OCI-LY3 (cell line): Measurements from ENCODE around the gene CDC25A.

ENCODE experiments used
- H2AFZ ChIP-seq: fragments of 200-600, 300-600 bp; shearing (Covaris generic); 2 replicates; pipeline ENCODE4 v1.6.0; 2014; ENCODE audit warnings: antibody characterized with exemption, low read depth, low read length
- H3K27ac ChIP-seq: fragments of 200-600, 300-600 bp; sonication (generic); 2 replicates; pipeline ENCODE4 v1.5.1; 2014; ENCODE audit warnings: mild to moderate bottlenecking, low read length, moderate library complexity, mixed read lengths
- H3K27me3 ChIP-seq: fragments of 200-600, 300-600 bp; sonication (generic); 2 replicates; pipeline ENCODE4 v1.6.1; 2014; ENCODE audit warnings: low read depth, low read length, mixed read lengths
- H3K36me3 ChIP-seq: fragments of 200-600, 300-600 bp; sonication (generic); replicated peaks from 2 replicates; pipeline ENCODE3; 2014; ENCODE audit warnings: low read depth, low read length, mixed read lengths
- H3K4me1 ChIP-seq: fragments of 300-600, 200-600 bp; sonication (generic); 2 replicates; pipeline ENCODE4 v1.6.1; 2014; ENCODE audit warnings: low read length, mixed read lengths
- H3K4me2 ChIP-seq: fragments of 200-600, 300-600 bp; sonication (generic); 2 replicates; pipeline ENCODE4 v1.6.1; 2014; ENCODE audit warnings: low read length, mixed read lengths
- H3K4me3 ChIP-seq: fragments of 300-600, 200-600 bp; sonication (generic); 2 replicates; pipeline ENCODE4 v1.5.1; 2014; ENCODE audit warnings: antibody characterized with exemption, mild to moderate bottlenecking, low read length, moderate library complexity
- H3K79me2 ChIP-seq: fragments of 300-600, 200-600 bp; shearing (Covaris generic); 2 replicates; pipeline ENCODE4 v1.6.1; 2014; ENCODE audit warnings: mild to moderate bottlenecking, low read length, mixed read lengths
- H3K9ac ChIP-seq: fragments of 300-600, 200-600 bp; shearing (Covaris generic); 2 replicates; pipeline ENCODE4 v1.6.0; 2014; ENCODE audit warnings: mild to moderate bottlenecking, low read length, moderate library complexity
- H3K9me3 ChIP-seq: fragments of 200-600, 300-600 bp; shearing (Covaris generic); 2 replicates; pipeline ENCODE4 v1.6.1; 2014; ENCODE audit warnings: low read length, mixed read lengths; ENCODE audit not compliant: insufficient read depth
- H4K20me1 ChIP-seq: fragments of 200-600, 300-600 bp; sonication (generic); 2 replicates; pipeline ENCODE4 v1.6.1; 2016; ENCODE audit warnings: low read length, mixed read lengths; ENCODE audit not compliant: insufficient read depth
- EZH2phosphoT487 ChIP-seq: fragments of 200-600 bp; shearing (Covaris generic); IDR thresholded peaks from 2 replicates; pipeline ENCODE4 v1.6.1; 2018; ENCODE audit warnings: antibody characterized with exemption, mixed run types, low read depth
- TF ChIP-seq, protein P1 (sequence below): fragments of 200-600, 300-600 bp; sonication (generic); IDR thresholded peaks from 2 replicates; pipeline ENCODE4 v1.5.1; 2014; ENCODE audit warnings: antibody characterized with exemption, low read length, low read depth

CDC25A gene

DNA sequence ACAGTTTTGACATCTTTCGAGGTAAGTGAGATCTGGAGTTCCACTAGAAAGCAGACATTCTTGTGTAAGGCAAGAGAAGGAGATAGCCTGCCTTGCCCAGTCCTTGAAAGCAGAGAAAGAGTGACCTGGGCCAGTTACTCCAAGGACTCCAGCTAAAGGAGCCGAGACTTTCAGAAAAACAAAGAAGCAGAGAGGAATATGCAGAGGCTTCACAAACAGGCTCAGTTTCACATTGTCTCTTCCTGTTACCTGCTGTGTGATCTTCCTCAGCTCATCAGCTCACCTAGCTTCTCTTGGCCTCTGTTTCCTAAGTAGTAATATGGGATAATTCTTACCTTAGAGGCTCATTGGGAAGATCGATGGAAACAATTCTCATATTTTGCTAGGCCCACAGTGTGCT lies 81.0 kb downstream of the CDC25A start:
- Histone ChIP-seq H3K4me2 (no peak overlapping the region), H3K27ac (no peak overlapping the region), H3K4me1 (peaks cover 2% of the 10 kb centered on the region), H3K27me3 (no peaks in the 10 kb centered on the region), H3K36me3 (no peaks in the 10 kb centered on the region), H4K20me1 (no peaks in the 10 kb centered on the region), H3K79me2 (no peaks in the 10 kb centered on the region), H3K9me3 (no peaks in the 10 kb centered on the region), H3K4me3 (no peak overlapping the region), H2AFZ (no peak overlapping the region), H3K9ac (no peak overlapping the region)
- TF ChIP-seq EZH2phosphoT487: no peak
- TF ChIP-seq, protein P1, sequence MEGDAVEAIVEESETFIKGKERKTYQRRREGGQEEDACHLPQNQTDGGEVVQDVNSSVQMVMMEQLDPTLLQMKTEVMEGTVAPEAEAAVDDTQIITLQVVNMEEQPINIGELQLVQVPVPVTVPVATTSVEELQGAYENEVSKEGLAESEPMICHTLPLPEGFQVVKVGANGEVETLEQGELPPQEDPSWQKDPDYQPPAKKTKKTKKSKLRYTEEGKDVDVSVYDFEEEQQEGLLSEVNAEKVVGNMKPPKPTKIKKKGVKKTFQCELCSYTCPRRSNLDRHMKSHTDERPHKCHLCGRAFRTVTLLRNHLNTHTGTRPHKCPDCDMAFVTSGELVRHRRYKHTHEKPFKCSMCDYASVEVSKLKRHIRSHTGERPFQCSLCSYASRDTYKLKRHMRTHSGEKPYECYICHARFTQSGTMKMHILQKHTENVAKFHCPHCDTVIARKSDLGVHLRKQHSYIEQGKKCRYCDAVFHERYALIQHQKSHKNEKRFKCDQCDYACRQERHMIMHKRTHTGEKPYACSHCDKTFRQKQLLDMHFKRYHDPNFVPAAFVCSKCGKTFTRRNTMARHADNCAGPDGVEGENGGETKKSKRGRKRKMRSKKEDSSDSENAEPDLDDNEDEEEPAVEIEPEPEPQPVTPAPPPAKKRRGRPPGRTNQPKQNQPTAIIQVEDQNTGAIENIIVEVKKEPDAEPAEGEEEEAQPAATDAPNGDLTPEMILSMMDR: no peak
